Heart left ventricle (tissue), 16 donors: ENCODE data around the gene RPL35. TPM values are rescaled to one million over a fixed set of nuclear protein-coding genes. Genes with fewer than 3 reads are reported as not detected.

Source experiments
- ATAC-seq, 4 donors: fragments of 200-7000 bp; cut with Tn5 transposase; one replicate each; pipeline ENCODE4 v1.9.1; 2020 to 2022; ENCODE audit warnings: moderate library complexity in 4 of 4, mild to moderate bottlenecking in 3 of 4, moderate number of reproducible peaks in 1 of 4
- DNase-seq, 5 donors: peaks; one replicate each; pipeline ENCODE4 v3.0.0-alpha.2; 2020
- H3K27ac ChIP-seq, 12 donors: fragments of 200-600 bp; sonication (generic) in 4 of 12; one replicate each; pipeline versions ENCODE4 v1.5.0 to v1.8.0; 2016 to 2022; ENCODE audit warnings: mild to moderate bottlenecking in 2 of 12
- H3K27me3 ChIP-seq, 9 donors: fragments of 200-600 bp; sonication (generic) in 2 of 9; one replicate each; pipeline versions ENCODE4 v1.5.1 to v1.8.0; 2016 to 2022; ENCODE audit warnings: mild to moderate bottlenecking in 3 of 9
- H3K36me3 ChIP-seq, 9 donors: fragments of 200-600 bp; sonication (generic) in 2 of 9; one replicate each; pipeline versions ENCODE4 v1.5.0 to v1.8.0; 2018 to 2022; ENCODE audit warnings: mild to moderate bottlenecking in 2 of 9
- H3K4me1 ChIP-seq, 12 donors: fragments of 200-600 bp; sonication (generic) in 4 of 12; one replicate each; pipeline versions ENCODE4 v1.5.0 to v1.8.0; 2016 to 2022; ENCODE audit warnings: mild to moderate bottlenecking in 3 of 12
- H3K4me3 ChIP-seq, 12 donors: fragments of 200-600 bp; sonication (generic) in 4 of 12; one replicate each; pipeline versions ENCODE4 v1.5.0 to v1.8.0; 2017 to 2022; ENCODE audit warnings: mild to moderate bottlenecking in 9 of 12, moderate library complexity in 4 of 12
- H3K9me3 ChIP-seq, 12 donors: fragments of 200-600 bp; sonication (generic) in 4 of 12; one replicate each; pipeline versions ENCODE4 v1.5.0 to v1.8.0; 2016 to 2022; ENCODE audit warnings: mild to moderate bottlenecking in 1 of 12
- POLR2A ChIP-seq, 2 donors: fragments of 450-650 bp; IDR thresholded peaks; one replicate each; pipeline ENCODE4 v1.6.1; 2017; ENCODE audit warnings: antibody characterized with exemption in 2 of 2, mild to moderate bottlenecking in 2 of 2, moderate library complexity in 2 of 2
- WGBS, 4 donors: extraction: QIAGEN DNeasy Blood & Tissue Kit in 2 of 4; methylation state at CpG; one replicate each; pipeline versions ENCODE4 v1.1.5 to v1.1.7; 2013 to 2018; 5-methylcytosine and 5-hydroxymethylcytosine counted together
- intact Hi-C, 10 donors: fragments of 100-400 bp; cut with DNase I; formaldehyde crosslinking; loops; one replicate each; pipeline versions ENCODE4 v1.11.1 to v1.14.2; 2022
- polyA plus RNA-seq, 2 donors: library from polyadenylated mRNA; stranded (reverse); fragments of 200-250 nt; gene quantifications; one replicate each; pipeline ENCODE4 v1.2.3, GENCODE V29; 2013
- total RNA-seq, 9 donors: library from RNA; depleted of rRNA in 2 of 9; stranded (reverse); fragments of >200 nt in 2 of 9; fragmentation: NEBNext Ultra II Directional in 3 of 9; extraction: Animal tissue kit (Norgen Biotek cat#: 25700) in 3 of 9; gene quantifications; one replicate each; pipeline versions ENCODE4 v1.1.0 to v1.2.4, GENCODE V29; 2016 to 2023
- TF ChIP-seq, protein P1 (sequence below), 12 donors: fragments of 200-600 bp; sonication (generic) in 4 of 12; IDR thresholded peaks; one replicate each; pipeline versions ENCODE4 v1.5.0 to v1.8.0; 2018 to 2022; ENCODE audit warnings: antibody characterized with exemption in 12 of 12, mild to moderate bottlenecking in 5 of 12
- donor health status: ischemic (EF 13 %, LVEDD 7.1; RV severe dilation, severe dysfunction).
- donor health status: healthy with polysubstance abuse.
- donor health status: DM: no; HTN: yes; CAD: no.
- donor health status: DM: no; HTN: no; CAD: no.
- donor health status: ischemic (EF 25% LVEDD 6.9; RV normal size, moderate dysfunction).
- donor health status: ischemic (EF 25% LVEDD 5.7; RV mildly dilated, moderate dysfunction).
- donor health status: healthy.
- donor health status: DM: yes; HTN: yes; CAD: no.
- donor health status: ischemic (EF 35%, LVEDD 5.7; RV mildly dilated, moderate dysfunction).
- donor health status: nonischemic (EF 11% LVEDD 7.7; RV severe dilation, severe dysfunction).
- donor health status: DM: yes; HTN: yes; CAD: no.
- donor health status: PGD.
- donor health status: ischemic (EF 29% LVEDD 5.4; RV normal size, mild dysfunction).
- donor health status: nonischemic (EF 23%, LVEDD 6.1; RV moderate dilation, normal function).

RPL35 gene
- total and polyA plus RNA-seq, 11 donors, result 600 to 3,054 (median 868) TPM

GRCh38 chr9:124890179-124890578, 28.4 kb upstream of the RPL35 start:
- H3K36me3 ChIP-seq, result peaks cover 0 to 95% (median 89%) of the 10 kb centered on the region in 9 donors

DNA sequence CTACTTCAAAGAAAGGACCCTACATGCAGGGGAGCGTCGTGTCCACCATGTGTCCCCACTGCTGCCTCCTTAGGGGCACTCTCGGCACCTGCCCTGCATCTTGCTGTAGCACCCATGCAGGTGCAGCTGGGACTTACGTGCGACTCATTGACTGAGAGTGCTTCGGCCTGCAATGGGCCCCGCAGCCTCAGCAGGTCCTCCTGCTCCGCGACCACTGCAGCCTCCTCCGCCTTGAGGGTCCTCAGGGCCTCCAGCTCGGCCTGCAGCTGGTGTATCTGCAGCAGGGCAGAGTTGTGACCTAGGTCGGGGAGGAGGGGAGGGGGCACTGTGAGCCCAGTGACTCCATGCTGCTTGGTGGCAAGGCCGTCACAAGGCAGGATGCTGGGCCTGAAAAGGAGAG, 27.2 kb upstream of the RPL35 start:
- Histone ChIP-seq H3K27me3 (no peaks in the 10 kb centered on the region), H3K27ac (no peak overlapping the region), H3K4me3 (no peak overlapping the region), H3K36me3 (peaks cover 0 to 100% (median 99%) of the 10 kb centered on the region in 9 donors), H3K4me1 (no peaks in the 10 kb centered on the region), H3K9me3 (no peaks in the 10 kb centered on the region)
- WGBS, 4 donors, result 94 to 96% (median 94%) methylated on average over 12 to 13 of the region's 13 CpGs
- ATAC-seq (no peak), DNase-seq (no peak)
- TF ChIP-seq, protein P1, sequence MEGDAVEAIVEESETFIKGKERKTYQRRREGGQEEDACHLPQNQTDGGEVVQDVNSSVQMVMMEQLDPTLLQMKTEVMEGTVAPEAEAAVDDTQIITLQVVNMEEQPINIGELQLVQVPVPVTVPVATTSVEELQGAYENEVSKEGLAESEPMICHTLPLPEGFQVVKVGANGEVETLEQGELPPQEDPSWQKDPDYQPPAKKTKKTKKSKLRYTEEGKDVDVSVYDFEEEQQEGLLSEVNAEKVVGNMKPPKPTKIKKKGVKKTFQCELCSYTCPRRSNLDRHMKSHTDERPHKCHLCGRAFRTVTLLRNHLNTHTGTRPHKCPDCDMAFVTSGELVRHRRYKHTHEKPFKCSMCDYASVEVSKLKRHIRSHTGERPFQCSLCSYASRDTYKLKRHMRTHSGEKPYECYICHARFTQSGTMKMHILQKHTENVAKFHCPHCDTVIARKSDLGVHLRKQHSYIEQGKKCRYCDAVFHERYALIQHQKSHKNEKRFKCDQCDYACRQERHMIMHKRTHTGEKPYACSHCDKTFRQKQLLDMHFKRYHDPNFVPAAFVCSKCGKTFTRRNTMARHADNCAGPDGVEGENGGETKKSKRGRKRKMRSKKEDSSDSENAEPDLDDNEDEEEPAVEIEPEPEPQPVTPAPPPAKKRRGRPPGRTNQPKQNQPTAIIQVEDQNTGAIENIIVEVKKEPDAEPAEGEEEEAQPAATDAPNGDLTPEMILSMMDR (IDR thresholded peaks at IDR 0.05), result no peak
- TF ChIP-seq POLR2A (IDR thresholded peaks at IDR 0.05), result no peak
- intact Hi-C loops, result no loop called here

More at GRCh38 chr9:124890179-124890578, 28.4 kb upstream of the RPL35 start:
- H3K27ac ChIP-seq, result no peak overlapping the region
- no peaks in the 10 kb centered on the region for H3K27me3 ChIP-seq
- TF ChIP-seq, protein P1 (IDR thresholded peaks at IDR 0.05), result no peak
- TF ChIP-seq POLR2A (IDR thresholded peaks at IDR 0.05), result no peak
- ATAC-seq (no peak), DNase-seq (no peak)
- no peak overlapping the region for H3K4me3 ChIP-seq
- H3K4me1 ChIP-seq, result no peaks in the 10 kb centered on the region
- 93 to 96% (median 94%) methylated on average over 7 of the region's 7 CpGs for WGBS, 4 donors
- intact Hi-C loops, result loop anchor here in 1 of 10 donors (2.0 kb wide), 1 partner anchor 37 kb away; no protein-coding TSS in a partner anchor
- H3K9me3 ChIP-seq, result no peaks in the 10 kb centered on the region

- Histone ChIP-seq H3K27ac (no peak overlapping the region), H3K36me3 (peaks cover 0 to 100% (median 92%) of the 10 kb centered on the region in 9 donors), H3K27me3 (no peaks in the 10 kb centered on the region), H3K4me3 (no peak overlapping the region), H3K9me3 (no peaks in the 10 kb centered on the region), H3K4me1 (no peaks in the 10 kb centered on the region)
- no peak for DNase-seq
- 83 to 92% (median 86%) methylated on average over 5 of the region's 5 CpGs for WGBS, 4 donors
- no peak for ATAC-seq
- no peak for TF ChIP-seq POLR2A (IDR thresholded peaks at IDR 0.05)
- TF ChIP-seq, protein P1 (IDR thresholded peaks at IDR 0.05), result no peak
- intact Hi-C loops, result no loop called here
These were observed 26.1 kb upstream of the RPL35 start for GRCh38 chr9:124887832-124888231.

DNA sequence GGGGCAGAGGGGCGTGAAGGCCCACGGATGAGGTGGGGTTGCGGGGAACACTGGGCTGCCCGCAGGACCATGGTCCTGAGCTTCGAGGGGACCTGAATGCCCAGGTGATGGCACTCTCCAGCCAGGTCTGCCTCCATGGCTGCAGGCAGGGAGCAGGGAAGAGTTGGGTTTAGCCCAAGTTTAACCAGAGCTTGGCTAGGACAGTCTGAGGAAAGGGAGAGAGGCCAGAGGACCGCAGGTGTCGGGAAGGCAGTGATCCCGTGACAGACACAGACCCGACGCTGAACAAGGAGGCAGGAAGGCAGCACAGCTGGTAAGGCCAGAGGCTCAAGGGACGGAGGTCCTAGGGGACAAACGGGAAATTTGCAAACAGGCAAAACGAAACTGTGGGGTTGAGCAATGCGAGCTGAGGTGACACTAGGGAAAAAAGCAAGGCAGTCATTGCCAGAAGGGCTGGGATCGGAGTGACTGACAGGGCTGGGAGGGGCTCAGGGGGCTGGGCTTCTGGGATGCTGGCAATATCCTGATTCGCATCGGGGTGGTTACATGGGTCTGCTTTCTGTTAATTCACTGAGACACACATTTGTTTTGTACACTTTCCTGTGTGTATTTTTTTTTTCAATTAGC, 25.2 kb upstream of the RPL35 start:
- no peak for ATAC-seq

More for the DNA sequence above, 25.2 kb upstream of the RPL35 start:
- H3K4me1 ChIP-seq, result no peaks in the 10 kb centered on the region
- H3K4me3 ChIP-seq, result no peak overlapping the region
- no peaks in the 10 kb centered on the region for H3K9me3 ChIP-seq
- no peaks in the 10 kb centered on the region for H3K27me3 ChIP-seq
- intact Hi-C loops, result no loop called here
- no peak for DNase-seq
- H3K36me3 ChIP-seq, result peaks cover 0 to 100% (median 92%) of the 10 kb centered on the region in 9 donors
- TF ChIP-seq, protein P1 (IDR thresholded peaks at IDR 0.05), result no peak
- TF ChIP-seq POLR2A (IDR thresholded peaks at IDR 0.05), result no peak
- no peak overlapping the region for H3K27ac ChIP-seq
- 82 to 89% (median 86%) methylated on average over 17 of the region's 17 CpGs for WGBS, 4 donors
